ENCODE measurements around the gene GOLGA2. TPM values are rescaled to one million over a fixed set of nuclear protein-coding genes. Genes with fewer than 3 reads are reported as not detected.
A peak's percentile ranks its signal among the peaks of the same experiment; 100 is the strongest.

GOLGA2 gene
- total and polyA plus RNA-seq, 2 donors (not counting 1 experiment from before 2014, with no cell fraction given), result 118 to 126 TPM

DNA sequence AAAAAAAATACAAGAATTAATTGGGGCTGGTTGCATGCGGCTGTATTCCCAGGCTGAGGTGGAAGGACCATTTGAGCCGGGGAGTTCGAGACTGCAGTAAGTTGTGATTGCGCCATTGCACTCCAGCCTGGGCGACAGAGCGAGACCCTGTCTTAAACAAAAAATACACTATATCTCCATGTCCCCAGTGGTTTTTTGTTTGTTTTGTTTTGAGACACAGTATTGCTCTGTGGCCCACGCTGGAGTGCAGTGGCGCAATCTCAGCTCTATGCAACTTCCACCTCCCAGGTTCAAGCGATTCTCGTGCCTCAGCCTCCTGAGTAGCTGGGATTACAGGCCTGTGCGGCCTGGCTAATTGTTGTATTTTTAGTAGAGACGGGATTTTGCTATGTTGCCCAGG lies 48.0 kb upstream of the GOLGA2 start:
- Histone ChIP-seq H3K79me2 (ENCODE audit: control insufficient read depth, insufficient read depth, low read length) (peaks cover 29% of the 10 kb centered on the region), H3K27me3 (ENCODE audit: control insufficient read depth, insufficient read depth, low read length) (no peaks in the 10 kb centered on the region)
- no peak for TF ChIP-seq CTCF (conservative IDR thresholded peaks at IDR 0.05 in 1 of 2, IDR thresholded peaks at IDR 0.05 in 1 of 2; ENCODE audit: low read depth in 1 of 2, low read length in 2 of 2)
- no peak for TF ChIP-seq EZH2 (IDR thresholded peaks at IDR 0.05; ENCODE audit: low read length, missing control alignments)

DNA sequence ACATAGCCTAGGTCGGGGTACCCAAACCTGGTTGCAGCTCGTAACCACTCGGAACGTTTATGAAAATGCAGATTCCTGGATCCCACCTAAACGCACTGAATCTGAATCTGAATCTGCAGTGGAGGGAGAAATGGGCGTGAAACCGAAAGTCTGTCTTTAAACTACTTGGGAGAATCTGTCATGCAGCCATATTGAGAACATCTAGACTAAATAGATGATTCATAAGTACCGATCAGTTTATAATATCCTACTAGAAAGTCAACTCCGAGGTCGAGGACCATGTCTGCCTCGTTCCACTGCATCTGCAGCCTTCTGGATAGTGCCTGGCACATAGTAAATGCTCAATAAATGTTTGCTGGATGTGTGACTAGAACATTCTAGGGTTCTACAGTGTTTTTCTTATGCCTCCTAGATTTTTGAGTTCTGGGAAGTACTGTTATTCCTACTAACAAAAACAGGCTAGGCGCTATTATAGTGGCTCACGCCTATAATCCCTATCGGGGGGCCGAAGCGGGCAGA lies 47.5 kb upstream of the GOLGA2 start:
- peak; percentile 44 to 63 for DNase-seq (ENCODE audit: low read depth in 2 of 2)
- H3K79me2 ChIP-seq (ENCODE audit: control insufficient read depth, insufficient read depth, low read length), result peaks cover 29% of the 10 kb centered on the region
- peak overlapping the region; percentile 81 for H3K27ac ChIP-seq (ENCODE audit: insufficient read depth, low read length)

More for the DNA sequence above, 48.0 kb upstream of the GOLGA2 start:
- Histone ChIP-seq H3K27ac (ENCODE audit: insufficient read depth, low read length) (no peak overlapping the region), H3K36me3 (ENCODE audit: control insufficient read depth, insufficient read depth, low read length) (peaks cover 11% of the 10 kb centered on the region), H3K4me1 (ENCODE audit: control insufficient read depth, extremely low read depth, insufficient read depth, low read length) (peaks cover 11% of the 10 kb centered on the region), H3K4me3 (replicated peaks in 1 of 4; ENCODE audit: control extremely low read depth in 1 of 4, insufficient read depth in 1 of 4, low read depth in 3 of 4, low read length in 4 of 4) (peak overlapping the region; percentile 82 to 89 (median 88)), H3K4me2 (ENCODE audit: extremely low read depth, insufficient read depth, low read length) (peak overlapping the region; percentile 67), H3K9me3 (ENCODE audit: control insufficient read depth, insufficient read depth, low read depth, low read length) (no peaks in the 10 kb centered on the region), H3K9ac (ENCODE audit: insufficient read depth, low read length) (no peak overlapping the region), H2AFZ (ENCODE audit: low read length) (no peak overlapping the region), H4K20me1 (ENCODE audit: control insufficient read depth, extremely low read depth, insufficient read depth, low read length) (no peaks in the 10 kb centered on the region)
- no peak for DNase-seq (ENCODE audit: low read depth in 2 of 2)

More for the DNA sequence above, 47.5 kb upstream of the GOLGA2 start:
- no peaks in the 10 kb centered on the region for H3K9me3 ChIP-seq (ENCODE audit: control insufficient read depth, insufficient read depth, low read depth, low read length)
- no peaks in the 10 kb centered on the region for H3K27me3 ChIP-seq (ENCODE audit: control insufficient read depth, insufficient read depth, low read length)
- H3K9ac ChIP-seq (ENCODE audit: insufficient read depth, low read length), result peak overlapping the region; percentile 63
- H2AFZ ChIP-seq (ENCODE audit: low read length), result peak overlapping the region; percentile 5
- H3K4me1 ChIP-seq (ENCODE audit: control insufficient read depth, extremely low read depth, insufficient read depth, low read length), result peaks cover 9% of the 10 kb centered on the region
- no peaks in the 10 kb centered on the region for H4K20me1 ChIP-seq (ENCODE audit: control insufficient read depth, extremely low read depth, insufficient read depth, low read length)
- peak overlapping the region; percentile 82 to 89 (median 88) for H3K4me3 ChIP-seq (replicated peaks in 1 of 4; ENCODE audit: control extremely low read depth in 1 of 4, insufficient read depth in 1 of 4, low read depth in 3 of 4, low read length in 4 of 4)
- peak overlapping the region; percentile 67 for H3K4me2 ChIP-seq (ENCODE audit: extremely low read depth, insufficient read depth, low read length)
- TF ChIP-seq CTCF (conservative IDR thresholded peaks at IDR 0.05 in 1 of 2, IDR thresholded peaks at IDR 0.05 in 1 of 2; ENCODE audit: low read depth in 1 of 2, low read length in 2 of 2) (no peak), EZH2 (IDR thresholded peaks at IDR 0.05; ENCODE audit: low read length, missing control alignments) (no peak)
- peaks cover 11% of the 10 kb centered on the region for H3K36me3 ChIP-seq (ENCODE audit: control insufficient read depth, insufficient read depth, low read length)

Measured in fibroblast of lung (primary cell).